Retinal pigment epithelial cell (primary cell): ENCODE results near the gene RPS18.

Experiments used
- DNase-seq: peaks from one replicate; pipeline ENCODE4 v3.0.0-alpha.2; 2010; ENCODE audit warnings: low read depth
- H3K4me3 ChIP-seq: 2 replicates; pipeline ENCODE4 v1.5.1; 2011; ENCODE audit warnings: mild to moderate bottlenecking, low read length, control low read depth, moderate library complexity
- CTCF ChIP-seq: conservative IDR thresholded peaks from 2 replicates; pipeline ENCODE4 v1.5.1; 2011; ENCODE audit warnings: low read depth, low read length, control low read depth, inconsistent platforms

The RPS18 gene

GRCh38 chr6:33298773-33299236 is 26.9 kb downstream of the RPS18 start, which contains the start of gene RGL2:
TSS of gene RGL2 (minus strand) at chr6:33298942. CDS start at chr6:33298610, 332 bp downstream.
- no peak for DNase-seq
- peak within 1 kb of the TSS; percentile 96 for H3K4me3 ChIP-seq
- TF ChIP-seq CTCF: no peak

DNA sequence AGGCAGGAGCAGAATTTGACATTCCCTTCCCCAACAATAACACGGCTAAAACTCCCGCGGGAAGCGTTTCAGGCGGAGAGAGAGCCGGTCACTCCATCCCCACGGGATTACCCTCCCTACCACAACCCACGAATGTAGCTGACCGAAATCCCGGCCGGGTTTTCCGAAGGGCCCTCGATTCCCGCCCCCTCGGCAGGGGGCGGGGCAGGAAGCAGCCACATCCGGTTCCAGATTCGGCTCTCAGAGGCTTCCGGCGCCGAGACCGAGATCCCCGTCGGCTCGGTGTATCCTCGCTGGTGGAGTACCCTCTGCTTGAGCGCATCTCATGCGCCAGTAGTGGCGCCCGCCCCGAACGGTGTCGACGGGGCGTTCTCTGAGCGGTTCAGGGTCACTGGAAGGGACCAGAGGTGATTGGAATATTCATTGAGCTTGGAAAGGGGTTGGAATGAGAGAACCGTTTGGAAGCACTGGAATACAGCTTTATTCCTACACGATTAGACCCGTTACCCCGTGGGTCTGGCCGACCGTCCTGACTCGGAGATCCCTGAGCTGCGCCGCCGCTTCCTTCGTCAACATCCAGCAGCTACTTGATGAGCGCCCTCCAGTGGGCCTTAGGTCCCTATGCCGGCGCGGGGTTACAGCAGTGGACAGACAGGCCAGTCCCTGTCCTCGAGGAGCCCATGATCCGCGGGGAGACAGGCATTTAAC is 27.5 kb downstream of the RPS18 start:
- H3K4me3 ChIP-seq: peak overlapping the region; percentile 96
- peak; percentile 79 for TF ChIP-seq CTCF
- no peak for DNase-seq

- no peak for DNase-seq
- TF ChIP-seq CTCF: no peak
- no peak overlapping the region for H3K4me3 ChIP-seq
These were observed 30.0 kb downstream of the RPS18 start for GRCh38 chr6:33301877-33302276.

GRCh38 chr6:33304216-33304615 is 32.3 kb downstream of the RPS18 start:
- no peak for TF ChIP-seq CTCF
- no peak overlapping the region for H3K4me3 ChIP-seq
- no peak for DNase-seq

- no peak for DNase-seq
- no peak for TF ChIP-seq CTCF
- H3K4me3 ChIP-seq: no peak overlapping the region
These were observed 33.2 kb downstream of the RPS18 start for GRCh38 chr6:33305052-33305451.

DNA sequence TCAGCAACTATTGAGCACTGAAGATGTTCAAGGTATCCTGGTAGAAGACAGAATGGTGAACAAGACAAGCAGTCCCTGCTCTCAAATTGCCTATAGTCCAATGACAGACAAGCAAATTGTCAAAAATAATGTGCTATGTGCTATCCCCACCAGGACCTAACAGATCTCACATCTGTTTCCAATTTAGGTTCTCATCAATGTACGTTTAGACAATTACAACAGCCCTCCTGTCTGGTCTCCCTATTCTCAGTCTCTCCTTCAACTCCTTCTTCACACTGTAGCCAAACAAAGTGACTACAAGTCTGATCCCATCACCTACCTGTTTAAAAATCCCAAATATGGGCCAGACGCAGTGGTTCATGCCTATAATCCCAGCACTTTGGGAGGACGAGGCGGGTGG is 34.5 kb downstream of the RPS18 start:
- no peak for TF ChIP-seq CTCF
- no peak overlapping the region for H3K4me3 ChIP-seq

DNA sequence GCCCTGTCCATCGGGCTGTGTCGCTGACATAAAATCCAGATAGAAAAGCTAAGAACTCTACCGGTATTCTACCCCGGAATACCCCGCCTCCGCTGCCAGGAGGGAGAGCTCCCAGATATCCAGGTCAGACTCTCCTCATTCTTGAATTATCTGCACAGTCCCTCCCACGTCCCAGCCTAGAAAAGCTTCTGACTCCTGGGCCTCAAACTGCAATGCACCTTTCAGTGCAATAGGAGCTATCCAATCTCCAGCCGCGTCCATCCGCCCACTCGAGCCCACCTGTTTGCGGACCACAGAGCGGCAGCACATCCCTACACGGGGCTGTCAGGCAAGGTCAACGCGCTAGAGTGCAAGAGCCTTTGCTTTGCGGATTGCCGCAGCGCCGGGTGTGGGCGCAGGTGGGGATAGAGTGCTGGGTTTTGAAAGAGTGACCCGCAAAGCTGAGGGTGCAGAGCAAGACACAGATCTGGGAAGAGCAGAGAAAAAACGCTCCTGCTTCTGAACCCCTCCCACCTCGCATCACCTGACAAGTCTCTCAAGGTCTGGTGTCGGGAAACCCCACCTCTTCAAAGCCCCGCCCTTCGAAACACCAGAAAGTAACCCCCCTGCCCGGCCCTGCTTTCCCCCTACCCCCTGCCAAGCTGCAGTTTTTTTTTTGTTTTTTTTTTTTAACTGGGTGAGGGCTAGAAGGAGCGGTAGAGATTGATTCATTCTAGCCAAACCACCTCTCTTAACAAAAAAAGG is 40.7 kb downstream of the RPS18 start:
- no peak for DNase-seq
- peak overlapping the region; percentile 91 for H3K4me3 ChIP-seq
- peak; percentile 11 for TF ChIP-seq CTCF

More for the DNA sequence above, 34.5 kb downstream of the RPS18 start:
- no peak for DNase-seq
